ENCODE data around the gene ESYT2.
A peak's percentile ranks its signal among the peaks of the same experiment; 100 is the strongest.

ESYT2 gene

GRCh38 chr7:158805414-158805813 lies 23.9 kb downstream of the ESYT2 start:
- DNase-seq (ENCODE audit: low spot score): no peak

GRCh38 chr7:158804335-158804734 lies 25.0 kb downstream of the ESYT2 start:
- no peak for DNase-seq (ENCODE audit: low spot score)

- no peak for DNase-seq (ENCODE audit: low spot score)
Observed at GRCh38 chr7:158803367-158803969, 25.8 kb downstream of the ESYT2 start.

GRCh38 chr7:158802535-158803366 lies 26.6 kb downstream of the ESYT2 start:
- peak; percentile 64 for DNase-seq (ENCODE audit: low spot score)

GRCh38 chr7:158798741-158799140 lies 30.6 kb downstream of the ESYT2 start:
- DNase-seq (ENCODE audit: low spot score): no peak

- no peak for DNase-seq (ENCODE audit: low spot score)
Observed at GRCh38 chr7:158796667-158797066, 32.6 kb downstream of the ESYT2 start.

GRCh38 chr7:158795272-158795671 lies 34.0 kb downstream of the ESYT2 start:
- no peak for DNase-seq (ENCODE audit: low spot score)

- no peak for DNase-seq (ENCODE audit: low spot score)
Observed at GRCh38 chr7:158791107-158791506, 38.2 kb downstream of the ESYT2 start.

GRCh38 chr7:158789842-158790241 lies 39.5 kb downstream of the ESYT2 start:
- DNase-seq (ENCODE audit: low spot score): no peak

GRCh38 chr7:158786898-158787297 lies 42.4 kb downstream of the ESYT2 start:
- DNase-seq (ENCODE audit: low spot score): no peak

- no peak for DNase-seq (ENCODE audit: low spot score)
Observed at GRCh38 chr7:158784270-158784669, 45.0 kb downstream of the ESYT2 start.

- DNase-seq (ENCODE audit: low spot score): no peak
Observed at GRCh38 chr7:158783595-158783994, 45.7 kb downstream of the ESYT2 start.

- DNase-seq (ENCODE audit: low spot score): peak; percentile 56
Observed at GRCh38 chr7:158782761-158783401, 46.4 kb downstream of the ESYT2 start.

GRCh38 chr7:158781974-158782664 lies 47.2 kb downstream of the ESYT2 start:
- DNase-seq (ENCODE audit: low spot score): no peak

GRCh38 chr7:158781217-158781973 lies 47.9 kb downstream of the ESYT2 start:
- DNase-seq (ENCODE audit: low spot score): no peak

GRCh38 chr7:158779061-158780000 lies 50.0 kb downstream of the ESYT2 start:
- DNase-seq (ENCODE audit: low spot score): no peak

- DNase-seq (ENCODE audit: low spot score): peak; percentile 48
Observed at GRCh38 chr7:158778471-158778870, 50.8 kb downstream of the ESYT2 start.

GRCh38 chr7:158777793-158778192 lies 51.5 kb downstream of the ESYT2 start:
- DNase-seq (ENCODE audit: low spot score): no peak

- no peak for DNase-seq (ENCODE audit: low spot score)
Observed at GRCh38 chr7:158776474-158776873, 52.8 kb downstream of the ESYT2 start.

GRCh38 chr7:158774952-158775351 lies 54.4 kb downstream of the ESYT2 start:
- no peak for DNase-seq (ENCODE audit: low spot score)

GRCh38 chr7:158772916-158773315 lies 56.4 kb downstream of the ESYT2 start:
- no peak for DNase-seq (ENCODE audit: low spot score)

Data from AG08396 (cell line).